ENCODE data around the gene TMEM41A.

DNA sequence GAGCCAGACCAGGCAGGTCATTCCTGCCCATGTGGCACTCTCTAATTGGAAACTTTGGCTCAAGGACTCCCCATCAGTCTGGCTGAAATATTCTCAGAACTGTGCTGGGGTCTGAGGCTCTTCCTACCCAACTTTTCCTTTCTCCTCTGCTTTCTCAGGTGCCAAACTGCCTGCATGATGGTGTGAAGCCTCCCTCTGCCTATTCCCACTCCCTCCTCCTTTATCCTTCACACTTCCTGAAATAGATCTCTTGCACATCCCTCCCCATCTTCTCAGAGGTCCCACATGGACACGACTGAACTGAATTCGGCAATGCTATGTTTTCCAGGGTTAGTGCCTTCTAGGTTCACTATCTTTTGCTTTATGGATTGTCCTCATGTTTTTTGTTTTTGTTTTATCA is 41.1 kb upstream of the TMEM41A start:
- TF ChIP-seq, protein P1, sequence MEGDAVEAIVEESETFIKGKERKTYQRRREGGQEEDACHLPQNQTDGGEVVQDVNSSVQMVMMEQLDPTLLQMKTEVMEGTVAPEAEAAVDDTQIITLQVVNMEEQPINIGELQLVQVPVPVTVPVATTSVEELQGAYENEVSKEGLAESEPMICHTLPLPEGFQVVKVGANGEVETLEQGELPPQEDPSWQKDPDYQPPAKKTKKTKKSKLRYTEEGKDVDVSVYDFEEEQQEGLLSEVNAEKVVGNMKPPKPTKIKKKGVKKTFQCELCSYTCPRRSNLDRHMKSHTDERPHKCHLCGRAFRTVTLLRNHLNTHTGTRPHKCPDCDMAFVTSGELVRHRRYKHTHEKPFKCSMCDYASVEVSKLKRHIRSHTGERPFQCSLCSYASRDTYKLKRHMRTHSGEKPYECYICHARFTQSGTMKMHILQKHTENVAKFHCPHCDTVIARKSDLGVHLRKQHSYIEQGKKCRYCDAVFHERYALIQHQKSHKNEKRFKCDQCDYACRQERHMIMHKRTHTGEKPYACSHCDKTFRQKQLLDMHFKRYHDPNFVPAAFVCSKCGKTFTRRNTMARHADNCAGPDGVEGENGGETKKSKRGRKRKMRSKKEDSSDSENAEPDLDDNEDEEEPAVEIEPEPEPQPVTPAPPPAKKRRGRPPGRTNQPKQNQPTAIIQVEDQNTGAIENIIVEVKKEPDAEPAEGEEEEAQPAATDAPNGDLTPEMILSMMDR (IDR thresholded peaks at IDR 0.05; ENCODE audit: low read length): no peak
- no peak for TF ChIP-seq EZH2 (IDR thresholded peaks at IDR 0.05; ENCODE audit: borderline replicate concordance, low read length)

Measured in OCI-LY1 (cell line).